ENCODE data around the gene CCL17. TPM values are rescaled to one million over a fixed set of nuclear protein-coding genes. Genes with fewer than 3 reads are reported as not detected.

CCL17 gene
- total and polyA plus RNA-seq, 2 donors from 2014 or later, result 1.5 TPM; not detected in 1

DNA sequence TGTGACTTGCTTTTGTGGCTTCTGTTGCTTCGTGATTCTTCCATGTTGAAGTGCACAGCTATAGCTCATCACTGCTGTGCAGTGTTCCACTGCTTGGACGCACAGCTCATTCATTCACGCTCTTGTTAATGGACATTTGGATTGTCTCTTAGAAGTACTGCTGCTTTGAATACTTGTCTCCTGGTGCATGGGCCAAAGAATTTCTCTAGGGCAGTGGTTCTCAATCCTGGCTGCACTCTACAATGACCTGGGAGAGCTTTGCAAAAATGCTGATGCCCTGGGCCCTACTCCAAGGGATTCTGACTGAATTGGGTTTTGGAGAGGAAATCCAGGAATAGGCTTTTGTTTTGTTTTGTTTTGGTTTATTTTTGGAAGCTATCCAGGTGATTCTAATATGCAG is 20.0 kb downstream of the CCL17 start:
- H3K27me3 ChIP-seq (ENCODE audit: control insufficient read depth, insufficient read depth, low read length), result no peaks in the 10 kb centered on the region
- H3K4me1 ChIP-seq (ENCODE audit: control insufficient read depth in 2 of 3, insufficient read depth in 2 of 3, low read depth in 1 of 3, low read length in 3 of 3), result peaks cover 0 to 6% (median 4%) of the 10 kb centered on the region in 3 donors
- no peak overlapping the region for H3K27ac ChIP-seq (ENCODE audit: low read depth in 2 of 2, low read length in 2 of 2)
- no peak overlapping the region for H3K9ac ChIP-seq (ENCODE audit: low read length in 3 of 3)
- TF ChIP-seq, protein P1, sequence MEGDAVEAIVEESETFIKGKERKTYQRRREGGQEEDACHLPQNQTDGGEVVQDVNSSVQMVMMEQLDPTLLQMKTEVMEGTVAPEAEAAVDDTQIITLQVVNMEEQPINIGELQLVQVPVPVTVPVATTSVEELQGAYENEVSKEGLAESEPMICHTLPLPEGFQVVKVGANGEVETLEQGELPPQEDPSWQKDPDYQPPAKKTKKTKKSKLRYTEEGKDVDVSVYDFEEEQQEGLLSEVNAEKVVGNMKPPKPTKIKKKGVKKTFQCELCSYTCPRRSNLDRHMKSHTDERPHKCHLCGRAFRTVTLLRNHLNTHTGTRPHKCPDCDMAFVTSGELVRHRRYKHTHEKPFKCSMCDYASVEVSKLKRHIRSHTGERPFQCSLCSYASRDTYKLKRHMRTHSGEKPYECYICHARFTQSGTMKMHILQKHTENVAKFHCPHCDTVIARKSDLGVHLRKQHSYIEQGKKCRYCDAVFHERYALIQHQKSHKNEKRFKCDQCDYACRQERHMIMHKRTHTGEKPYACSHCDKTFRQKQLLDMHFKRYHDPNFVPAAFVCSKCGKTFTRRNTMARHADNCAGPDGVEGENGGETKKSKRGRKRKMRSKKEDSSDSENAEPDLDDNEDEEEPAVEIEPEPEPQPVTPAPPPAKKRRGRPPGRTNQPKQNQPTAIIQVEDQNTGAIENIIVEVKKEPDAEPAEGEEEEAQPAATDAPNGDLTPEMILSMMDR (IDR thresholded peaks at IDR 0.05; ENCODE audit: borderline replicate concordance, extremely low read depth, insufficient read depth), result no peak
- no peak overlapping the region for H3K4me3 ChIP-seq (ENCODE audit: low read length in 3 of 3)
- H3K9me3 ChIP-seq (ENCODE audit: control insufficient read depth in 2 of 3, insufficient read depth in 1 of 3, low read length in 3 of 3), result no peaks in the 10 kb centered on the region
- peaks cover 0 to 8% (median 5%) of the 10 kb centered on the region in 3 donors for H3K36me3 ChIP-seq (ENCODE audit: control insufficient read depth in 2 of 3, insufficient read depth in 3 of 3, low read length in 3 of 3)
- intact Hi-C loops (cut with DNase I), result no loop called here
- DNase-seq (no peak), FAIRE-seq (no peak)

DNA sequence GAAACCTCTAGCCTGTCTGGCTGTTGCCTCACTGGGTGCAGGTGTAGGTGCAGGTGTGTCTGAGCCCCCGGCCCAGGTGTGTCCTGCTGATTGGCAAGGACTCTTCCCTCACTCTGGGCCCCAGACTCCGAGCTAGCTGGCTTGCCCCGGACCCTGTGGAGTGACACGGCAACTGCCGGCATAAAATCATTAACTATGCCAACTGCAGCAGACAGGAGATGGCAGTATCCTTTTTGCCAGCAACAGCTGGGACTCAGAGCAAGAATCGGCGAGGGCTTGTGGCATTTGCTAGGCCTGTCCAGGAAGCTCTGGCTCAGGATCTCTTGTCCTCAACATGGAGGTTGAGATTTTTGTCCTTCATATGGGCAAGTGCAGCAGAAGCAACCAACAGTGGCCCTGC is 21.8 kb downstream of the CCL17 start:
- FAIRE-seq (no peak), DNase-seq (no peak)
- Histone ChIP-seq H3K9ac (ENCODE audit: low read length in 3 of 3) (no peak overlapping the region), H3K4me3 (ENCODE audit: low read length in 3 of 3) (no peak overlapping the region), H3K9me3 (ENCODE audit: control insufficient read depth in 2 of 3, insufficient read depth in 1 of 3, low read length in 3 of 3) (no peaks in the 10 kb centered on the region), H3K4me1 (ENCODE audit: control insufficient read depth in 2 of 3, insufficient read depth in 2 of 3, low read depth in 1 of 3, low read length in 3 of 3) (peaks cover 0 to 6% (median 4%) of the 10 kb centered on the region in 3 donors), H3K27me3 (ENCODE audit: control insufficient read depth, insufficient read depth, low read length) (no peaks in the 10 kb centered on the region), H3K27ac (ENCODE audit: low read depth in 2 of 2, low read length in 2 of 2) (no peak overlapping the region), H3K36me3 (ENCODE audit: control insufficient read depth in 2 of 3, insufficient read depth in 3 of 3, low read length in 3 of 3) (peaks cover 8 to 24% (median 21%) of the 10 kb centered on the region in 3 donors)
- intact Hi-C loops (cut with DNase I), result no loop called here
- TF ChIP-seq, protein P1 (IDR thresholded peaks at IDR 0.05; ENCODE audit: borderline replicate concordance, extremely low read depth, insufficient read depth), result no peak

DNA sequence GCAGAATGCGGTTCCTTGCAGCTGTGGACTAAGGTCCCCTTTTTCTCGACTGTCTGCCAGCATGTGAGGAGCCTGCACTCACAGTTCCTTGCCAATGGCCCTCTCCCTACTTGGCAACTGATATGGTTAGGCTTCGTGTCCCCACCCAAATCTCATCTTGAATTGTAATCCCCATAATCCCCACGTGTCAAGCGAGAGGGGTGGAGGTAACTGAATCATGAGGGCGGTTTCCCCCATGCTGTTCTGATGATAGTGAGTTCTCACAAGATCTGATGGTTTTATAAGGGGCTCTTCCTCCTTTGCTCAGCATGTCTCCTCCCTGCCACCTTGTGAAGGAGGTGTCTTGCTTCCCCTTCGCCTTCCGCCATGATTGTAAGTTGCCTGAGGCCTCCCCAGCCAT is 22.7 kb downstream of the CCL17 start:
- H3K36me3 ChIP-seq (ENCODE audit: control insufficient read depth in 2 of 3, insufficient read depth in 3 of 3, low read length in 3 of 3), result peaks cover 8 to 28% (median 25%) of the 10 kb centered on the region in 3 donors
- no peaks in the 10 kb centered on the region for H3K9me3 ChIP-seq (ENCODE audit: control insufficient read depth in 2 of 3, insufficient read depth in 1 of 3, low read length in 3 of 3)
- H3K4me3 ChIP-seq (ENCODE audit: low read length in 3 of 3), result no peak overlapping the region
- intact Hi-C loops (cut with DNase I), result no loop called here
- FAIRE-seq (no peak), DNase-seq (no peak)
- H3K27me3 ChIP-seq (ENCODE audit: control insufficient read depth, insufficient read depth, low read length), result no peaks in the 10 kb centered on the region
- H3K9ac ChIP-seq (ENCODE audit: low read length in 3 of 3), result no peak overlapping the region
- H3K4me1 ChIP-seq (ENCODE audit: control insufficient read depth in 2 of 3, insufficient read depth in 2 of 3, low read depth in 1 of 3, low read length in 3 of 3), result peaks cover 0 to 4% (median 3%) of the 10 kb centered on the region in 3 donors
- H3K27ac ChIP-seq (ENCODE audit: low read depth in 2 of 2, low read length in 2 of 2), result no peak overlapping the region
- TF ChIP-seq, protein P1 (IDR thresholded peaks at IDR 0.05; ENCODE audit: borderline replicate concordance, extremely low read depth, insufficient read depth), result no peak

DNA sequence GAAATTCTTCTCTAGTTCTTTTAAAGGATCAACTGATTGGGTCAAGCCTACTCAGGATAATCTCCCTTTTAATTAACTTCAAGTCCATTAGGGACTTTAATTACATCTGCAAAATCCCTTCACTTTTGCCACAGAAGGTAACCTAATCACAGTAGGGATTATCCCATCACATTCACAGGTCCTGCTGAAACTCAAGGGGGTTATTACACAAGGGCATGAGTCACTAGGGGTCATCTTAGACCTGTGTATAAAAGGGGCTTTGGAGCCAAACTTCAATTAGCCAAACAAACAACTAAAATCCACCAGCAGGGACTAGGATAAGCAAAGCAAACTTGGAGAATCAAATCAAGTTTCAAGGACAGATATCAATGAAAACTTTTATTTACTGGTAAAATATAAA is 23.3 kb downstream of the CCL17 start:
- H3K4me1 ChIP-seq (ENCODE audit: control insufficient read depth in 2 of 3, insufficient read depth in 2 of 3, low read depth in 1 of 3, low read length in 3 of 3), result peaks cover 0 to 4% (median 3%) of the 10 kb centered on the region in 3 donors

More for the DNA sequence above, 23.3 kb downstream of the CCL17 start:
- Histone ChIP-seq H3K27ac (ENCODE audit: low read depth in 2 of 2, low read length in 2 of 2) (no peak overlapping the region), H3K4me3 (ENCODE audit: low read length in 3 of 3) (no peak overlapping the region), H3K27me3 (ENCODE audit: control insufficient read depth, insufficient read depth, low read length) (no peaks in the 10 kb centered on the region), H3K9me3 (ENCODE audit: control insufficient read depth in 2 of 3, insufficient read depth in 1 of 3, low read length in 3 of 3) (no peaks in the 10 kb centered on the region), H3K36me3 (ENCODE audit: control insufficient read depth in 2 of 3, insufficient read depth in 3 of 3, low read length in 3 of 3) (peaks cover 8 to 32% (median 30%) of the 10 kb centered on the region in 3 donors), H3K9ac (ENCODE audit: low read length in 3 of 3) (no peak overlapping the region)
- TF ChIP-seq, protein P1 (IDR thresholded peaks at IDR 0.05; ENCODE audit: borderline replicate concordance, extremely low read depth, insufficient read depth), result no peak
- intact Hi-C loops (cut with DNase I), result no loop called here
- DNase-seq (no peak), FAIRE-seq (no peak)

Measured in kidney (tissue), 14 donors.